IPS-NIHi7 (cell line): Measurements from ENCODE around the gene ACSF3.
"Not testable (repeated sequence)": the region's sequence is repeated elsewhere in the genome, so short reads cannot be mapped to it uniquely, and the experiment has no call there.

Experiments
- DNase-seq: peaks from one replicate; pipeline ENCODE4 v3.0.0; 2012; ENCODE audit warnings: mixed read lengths; ENCODE audit errors: extremely low spot score

Gene ACSF3

DNA sequence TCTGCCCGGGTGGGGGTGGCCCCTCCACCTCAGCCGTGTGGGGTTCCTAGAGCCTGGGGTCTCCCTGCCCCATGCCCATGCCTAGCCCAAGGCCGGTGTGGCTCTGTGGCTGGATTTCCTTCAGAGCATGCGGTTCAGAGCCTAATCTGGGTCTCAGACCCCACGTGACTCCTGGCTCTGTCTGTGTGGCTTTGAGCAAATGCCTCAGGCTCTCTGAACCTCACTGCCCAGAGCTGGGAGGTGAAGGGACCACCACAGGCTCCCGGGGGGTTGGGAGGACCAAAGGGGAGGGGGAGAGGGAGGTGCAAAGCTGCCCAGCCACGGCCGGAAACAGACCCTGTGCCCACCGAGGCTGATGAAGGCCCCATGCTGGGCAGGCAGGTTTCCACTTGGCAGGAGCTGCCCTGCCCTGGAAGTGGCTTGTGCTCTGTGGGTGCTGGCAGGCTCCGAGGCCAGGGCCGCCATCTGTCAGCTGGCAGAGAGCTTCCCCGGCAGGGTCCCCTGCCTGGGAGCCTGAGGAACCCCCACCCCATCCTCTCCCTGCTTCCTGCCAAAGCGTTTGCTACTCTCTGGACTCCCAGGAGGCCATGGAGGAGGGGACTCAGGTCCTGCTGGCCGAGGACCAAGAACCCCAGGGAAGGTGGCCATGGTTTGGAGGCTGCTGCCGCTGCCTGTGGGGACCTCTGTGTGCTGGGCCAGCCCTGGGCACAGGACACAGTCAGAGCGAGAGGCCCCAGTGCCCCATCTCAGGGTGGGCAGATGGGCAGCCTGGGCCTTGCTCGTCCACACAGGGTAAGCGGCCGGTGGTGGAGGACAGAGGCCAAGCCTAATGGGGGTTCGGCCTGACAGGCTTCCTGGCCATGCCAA is 81.9 kb downstream of the ACSF3 start:
- DNase-seq, result no peak

DNA sequence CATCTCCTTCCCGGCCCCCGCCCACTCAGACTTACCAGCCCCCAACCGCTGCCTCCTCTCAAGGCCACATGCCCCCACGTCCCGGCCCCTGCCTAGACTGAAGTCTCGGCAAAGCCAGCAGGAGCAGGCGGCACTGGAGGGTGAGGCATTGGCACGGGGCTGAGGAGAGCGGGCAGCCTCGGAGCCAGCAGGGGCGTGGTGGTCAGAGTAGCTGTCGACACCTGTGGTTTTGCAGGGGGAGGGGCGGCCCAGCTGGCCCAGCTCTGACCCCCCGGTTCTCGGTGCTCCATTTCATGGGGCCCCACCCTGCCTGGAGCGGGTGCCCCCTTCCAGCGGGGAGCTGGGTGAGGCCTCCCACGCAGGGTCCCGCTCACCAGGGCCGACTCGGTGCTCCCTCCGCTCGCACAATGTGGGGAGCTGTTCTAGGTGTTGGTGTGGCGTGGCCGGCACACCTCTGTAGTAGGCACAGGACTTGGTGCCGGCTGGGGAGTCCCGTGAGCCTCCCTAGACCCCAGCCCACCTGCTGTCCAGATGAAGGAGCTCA is 82.6 kb downstream of the ACSF3 start:
- no peak for DNase-seq

DNA sequence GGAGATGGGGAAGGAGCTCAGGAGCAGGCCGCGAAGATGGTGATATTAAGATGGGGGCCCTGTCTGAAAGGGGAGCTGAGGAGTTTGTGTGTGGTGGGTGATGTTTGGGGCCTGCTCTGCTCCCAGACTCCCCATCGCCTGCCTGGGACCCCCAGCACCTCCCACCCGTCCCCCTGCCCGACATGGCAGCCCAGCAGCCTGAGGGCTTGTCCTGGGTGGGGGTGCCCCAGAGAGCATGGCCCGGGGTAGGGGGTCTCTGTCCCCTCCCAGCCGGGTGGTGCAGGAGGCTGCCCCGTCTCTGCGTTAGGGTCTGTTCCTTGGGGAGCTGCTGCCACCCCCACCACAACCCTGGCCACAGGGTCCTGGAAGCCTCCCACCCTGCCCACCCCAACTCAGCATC is 83.1 kb downstream of the ACSF3 start:
- DNase-seq, result no peak

DNA sequence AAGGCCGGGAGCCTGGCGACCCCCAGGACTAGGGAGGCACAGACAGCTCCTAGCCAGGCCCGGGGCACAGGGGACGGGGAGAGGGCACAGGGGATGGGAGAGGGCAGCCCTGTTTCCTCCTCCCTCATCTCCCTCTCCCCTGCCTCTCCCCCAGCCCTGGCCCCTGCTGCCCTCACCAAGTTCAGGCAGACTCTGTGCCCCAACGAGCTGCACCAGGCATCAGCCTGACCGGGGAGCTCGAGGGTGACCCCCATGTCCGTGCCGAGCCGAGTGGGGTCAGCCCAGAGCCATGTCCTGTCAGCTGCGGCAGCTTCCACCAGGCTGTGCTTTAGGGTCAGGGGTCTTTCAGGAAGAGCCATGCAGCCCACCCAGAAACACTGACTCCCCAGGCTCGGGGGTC is 83.8 kb downstream of the ACSF3 start:
- no peak for DNase-seq

DNA sequence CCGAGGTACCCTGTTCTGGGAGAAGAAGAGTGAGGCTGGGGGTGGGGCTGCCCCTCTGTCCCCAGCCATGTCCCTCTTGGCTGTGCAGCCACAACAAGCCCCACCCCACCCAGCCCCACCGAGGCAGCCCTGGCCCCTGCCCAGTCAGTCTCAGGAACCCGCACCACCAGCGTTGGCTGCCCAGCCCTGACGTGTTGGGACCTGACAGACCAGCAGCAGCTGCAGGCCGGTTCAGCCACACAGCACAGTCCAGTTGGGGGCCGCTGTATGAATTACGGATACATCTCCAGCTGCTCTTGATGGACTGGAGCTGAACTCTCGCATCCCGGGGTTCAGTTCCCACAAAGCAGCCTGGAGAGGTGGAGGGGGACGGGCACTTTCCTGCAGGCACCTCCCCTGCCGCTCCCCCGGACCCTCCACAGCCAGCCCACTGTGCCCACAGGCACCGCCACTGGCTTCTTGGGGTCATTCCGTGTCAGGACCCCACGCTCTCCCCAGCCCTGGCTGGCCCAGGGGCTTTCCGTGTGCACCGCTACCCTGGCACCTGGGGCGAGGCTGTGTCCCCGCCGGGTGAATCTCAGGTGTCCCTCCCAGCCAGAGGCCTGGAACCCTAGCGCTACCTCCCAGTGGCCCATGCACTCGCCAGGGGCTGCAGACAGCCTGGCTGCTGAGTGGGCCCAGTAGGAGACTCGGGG is 84.9 kb downstream of the ACSF3 start:
- DNase-seq, result no peak

- DNase-seq, result no peak
These were observed 85.5 kb downstream of the ACSF3 start for GRCh38 chr16:89179148-89179484.

- DNase-seq, result no peak
These were observed 86.1 kb downstream of the ACSF3 start for GRCh38 chr16:89179656-89180315.

GRCh38 chr16:89183463-89183862 is 89.8 kb downstream of the ACSF3 start:
- no peak for DNase-seq

DNA sequence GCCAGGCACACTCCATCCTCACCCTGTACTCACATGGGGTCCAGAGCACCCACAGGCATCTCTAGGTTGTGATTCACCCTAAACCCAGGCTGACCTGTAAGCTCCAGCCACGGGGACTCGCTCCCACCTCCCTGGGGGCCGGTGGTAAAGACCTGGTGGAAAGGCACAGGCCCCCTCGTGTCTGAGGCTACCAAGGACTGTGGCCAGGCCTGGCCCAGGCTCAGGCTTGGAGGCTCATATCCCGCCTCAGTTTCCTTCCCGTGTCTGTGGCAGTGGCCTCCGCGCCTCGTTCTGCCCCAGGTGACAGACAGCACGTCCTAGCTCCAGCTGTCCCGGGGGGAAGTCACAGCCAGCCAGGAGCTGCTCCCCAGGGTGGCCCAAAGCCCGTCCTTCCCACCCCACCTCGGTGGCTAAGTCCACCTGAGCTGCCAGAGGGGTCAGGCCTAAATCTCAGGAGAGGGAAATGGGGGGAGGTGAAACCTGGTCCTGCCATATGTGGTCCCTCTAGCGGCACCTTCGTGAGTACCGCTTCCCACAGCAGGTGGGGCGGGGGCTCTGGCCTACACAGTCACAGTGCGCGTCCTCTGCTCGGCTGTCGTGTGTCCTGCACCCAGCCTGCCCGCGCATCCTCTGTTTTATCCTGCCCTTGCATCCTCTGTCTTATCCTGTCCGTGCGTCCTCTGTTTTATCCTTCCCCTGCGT is 90.5 kb downstream of the ACSF3 start:
- DNase-seq, result no peak

GRCh38 chr16:89184677-89184932 is 91.0 kb downstream of the ACSF3 start:
- no peak for DNase-seq

- no peak for DNase-seq
These were observed 91.5 kb downstream of the ACSF3 start for GRCh38 chr16:89184933-89185794.

- DNase-seq, result not testable (repeated sequence)
These were observed 92.4 kb downstream of the ACSF3 start for GRCh38 chr16:89185887-89186592.

DNA sequence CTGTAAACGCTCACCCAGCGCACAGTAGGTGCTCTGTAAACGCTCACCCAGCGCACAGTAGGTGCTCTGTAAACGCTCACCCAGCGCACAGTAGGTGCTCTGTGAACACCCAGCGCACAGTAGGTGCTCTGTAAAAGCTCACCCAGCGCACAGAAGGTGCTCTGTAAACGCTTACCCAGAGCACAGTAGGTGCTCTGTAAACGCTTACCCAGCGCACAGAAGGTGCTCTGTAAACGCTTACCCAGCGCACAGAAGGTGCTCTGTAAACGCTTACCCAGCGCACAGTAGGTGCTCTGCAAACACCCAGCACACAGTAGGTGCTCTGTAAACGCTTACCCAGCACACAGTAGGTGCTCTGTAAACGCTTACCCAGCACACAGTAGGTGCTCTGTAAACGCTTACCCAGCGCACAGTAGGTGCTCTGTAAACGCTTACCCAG is 93.0 kb downstream of the ACSF3 start:
- DNase-seq, result not testable (repeated sequence)

DNA sequence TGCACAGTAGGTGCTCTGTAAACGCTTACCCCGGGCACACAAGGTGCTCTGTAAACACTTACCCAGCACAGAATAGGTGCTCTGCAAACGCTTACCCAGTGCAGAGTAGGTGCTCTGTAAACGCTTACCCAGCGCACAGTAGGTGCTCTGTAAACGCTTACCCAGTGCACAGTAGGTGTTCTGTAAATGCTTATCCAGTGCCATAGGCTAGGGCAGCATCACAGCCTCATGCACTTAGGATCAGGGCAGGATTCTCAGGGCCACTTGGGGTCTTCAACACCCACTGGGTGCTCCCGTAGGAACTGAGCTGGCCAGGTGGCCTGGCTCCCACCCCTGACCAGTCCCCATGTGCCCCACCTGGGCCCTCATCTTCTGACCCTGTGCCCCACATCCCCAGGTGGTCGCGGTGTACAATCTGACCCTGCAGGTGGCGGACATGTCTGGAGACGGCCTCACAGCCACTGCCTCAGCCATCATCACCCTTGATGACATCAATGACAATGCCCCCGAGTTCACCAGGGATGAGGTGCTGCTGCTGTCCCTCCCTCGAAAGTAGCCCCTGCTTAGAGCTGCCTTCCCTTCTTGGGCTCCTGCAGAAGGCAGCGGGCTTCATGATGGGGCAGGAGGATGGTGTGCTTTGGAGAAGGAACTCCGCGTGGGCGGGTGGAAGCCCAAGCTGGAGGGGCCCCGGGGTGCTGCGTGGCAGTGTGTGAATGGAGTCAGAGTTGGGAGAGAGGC is 93.5 kb downstream of the ACSF3 start:
- no peak for DNase-seq

- no peak for DNase-seq
These were observed 94.2 kb downstream of the ACSF3 start for GRCh38 chr16:89187770-89188392.

GRCh38 chr16:89188471-89189357 is 95.1 kb downstream of the ACSF3 start:
- not testable (repeated sequence) for DNase-seq

- DNase-seq, result no peak
These were observed 95.8 kb downstream of the ACSF3 start for GRCh38 chr16:89189358-89190025.
